WTC11 (cell line): ENCODE data around the gene CLCF1. TPM values are rescaled to one million over a fixed set of nuclear protein-coding genes. Genes with fewer than 3 reads are reported as not detected.
A peak's percentile ranks its signal among the peaks of the same experiment; 100 is the strongest.

Experiments
- ATAC-seq: fragments of 200-7000 bp; cut with Tn5 transposase; 2 replicates; pipeline ENCODE4 v1.10.0; 2021; ENCODE audit warnings: mild to moderate bottlenecking, moderate library complexity
- CTCF ChIA-PET: fragments of 300-600 bp; sonication (Branson Sonifier 250); formaldehyde crosslinking; loops from one replicate; lab custom pipeline; 2021; ENCODE audit warnings: antibody characterized with exemption; lab: Charles Lee
- POLR2A ChIA-PET: fragments of 350-600 bp; sonication (Branson Sonifier 250); formaldehyde crosslinking; loops from one replicate; lab custom pipeline; 2021; ENCODE audit warnings: antibody characterized with exemption; lab: Charles Lee
- DNase-seq: peaks from one replicate; pipeline ENCODE4 v3.0.0; 2021; ENCODE audit warnings: low spot score
- H3K27ac Mint-ChIP-seq: 2 replicates; pipeline ENCODE4 v1.8.0; 2021; ENCODE audit warnings: mixed read lengths
- H3K27me3 Mint-ChIP-seq: 2 replicates; pipeline ENCODE4 v1.8.0; 2021; ENCODE audit warnings: low read depth, mild to moderate bottlenecking, moderate library complexity, mixed read lengths
- H3K36me3 Mint-ChIP-seq: 2 replicates; pipeline ENCODE4 v1.8.0; 2021; ENCODE audit warnings: mixed read lengths
- H3K4me1 Mint-ChIP-seq: 2 replicates; pipeline ENCODE4 v1.8.0; 2022; ENCODE audit warnings: mixed read lengths
- H3K4me3 Mint-ChIP-seq: 2 replicates; pipeline ENCODE4 v1.8.0; 2021; ENCODE audit warnings: mild to moderate bottlenecking, moderate library complexity, mixed read lengths
- H3K9me3 Mint-ChIP-seq: 2 replicates; pipeline ENCODE4 v1.8.0; 2021; ENCODE audit warnings: mixed read lengths
- CDX4 ChIP-seq: fragments of 250-450 bp; sonication (Bioruptor Pico); IDR thresholded peaks from 2 replicates; pipeline ENCODE4 v1.9.0; 2021; ENCODE audit warnings: moderate library complexity, mild to moderate bottlenecking, inconsistent platforms, borderline replicate concordance
- CREB1 ChIP-seq: sonication (generic); formaldehyde crosslinking; IDR thresholded peaks from 2 replicates; pipeline ENCODE4 v1.8.0; 2023; ENCODE audit warnings: mild to moderate bottlenecking, missing genetic modification reagents
- E2F1 ChIP-seq: sonication (generic); formaldehyde crosslinking; IDR thresholded peaks from 2 replicates; pipeline ENCODE4 v1.8.0; 2022; ENCODE audit warnings: mild to moderate bottlenecking, missing genetic modification reagents
- GRHL2 ChIP-seq: fragments of 250-450 bp; sonication (Bioruptor Pico); IDR thresholded peaks from 2 replicates; pipeline ENCODE4 v1.8.0; 2022; ENCODE audit warnings: mild to moderate bottlenecking, moderate library complexity; ENCODE audit not compliant: insufficient replicate concordance, severe bottlenecking
- GTF2I ChIP-seq: fragments of 250-450 bp; sonication (Bioruptor Pico); conservative IDR thresholded peaks from 2 replicates; pipeline ENCODE4 v1.4.0; 2021; ENCODE audit warnings: mild to moderate bottlenecking
- JAZF1 ChIP-seq: fragments of 250-450 bp; sonication (Bioruptor Pico); IDR thresholded peaks from 2 replicates; pipeline ENCODE4 v1.9.0; 2021; ENCODE audit warnings: moderate library complexity, mild to moderate bottlenecking, inconsistent platforms
- JUN ChIP-seq: sonication (generic); formaldehyde crosslinking; IDR thresholded peaks from 2 replicates; pipeline ENCODE4 v1.8.0; 2023; ENCODE audit warnings: mild to moderate bottlenecking, missing genetic modification reagents
- RELA ChIP-seq: sonication (generic); formaldehyde crosslinking; IDR thresholded peaks from 2 replicates; pipeline ENCODE4 v1.8.1; 2022; ENCODE audit warnings: missing genetic modification reagents, mild to moderate bottlenecking, borderline replicate concordance
- TCF7 ChIP-seq: sonication (generic); formaldehyde crosslinking; IDR thresholded peaks from 2 replicates; pipeline ENCODE4 v1.8.0; 2022; ENCODE audit warnings: mild to moderate bottlenecking, low read depth, missing genetic modification reagents, moderate library complexity
- TP53 ChIP-seq: sonication (generic); formaldehyde crosslinking; IDR thresholded peaks from 2 replicates; pipeline ENCODE4 v1.8.1; 2023; ENCODE audit warnings: mild to moderate bottlenecking, missing genetic modification reagents
- ZBTB21 ChIP-seq: sonication (generic); formaldehyde crosslinking; IDR thresholded peaks from 2 replicates; pipeline ENCODE4 v1.8.1; 2023; ENCODE audit warnings: mild to moderate bottlenecking, missing genetic modification reagents, borderline replicate concordance
- ZNF121 ChIP-seq: sonication (generic); formaldehyde crosslinking; IDR thresholded peaks from 2 replicates; pipeline ENCODE4 v1.8.0; 2023; ENCODE audit warnings: missing genetic modification reagents
- ZNF138 ChIP-seq: sonication (generic); formaldehyde crosslinking; conservative IDR thresholded peaks from 2 replicates; pipeline ENCODE4 v1.8.1; 2022; ENCODE audit warnings: mild to moderate bottlenecking, moderate library complexity, missing genetic modification reagents
- ZNF219 ChIP-seq: sonication (generic); formaldehyde crosslinking; IDR thresholded peaks from 2 replicates; pipeline ENCODE4 v1.8.0; 2023; ENCODE audit warnings: missing genetic modification reagents, mild to moderate bottlenecking, borderline replicate concordance
- ZNF263 ChIP-seq: sonication (generic); formaldehyde crosslinking; IDR thresholded peaks from 2 replicates; pipeline ENCODE4 v1.8.1; 2022; ENCODE audit warnings: low read depth, mild to moderate bottlenecking, moderate library complexity, missing genetic modification reagents
- ZNF281 ChIP-seq: sonication (generic); formaldehyde crosslinking; IDR thresholded peaks from 2 replicates; pipeline ENCODE4 v1.8.0; 2023; ENCODE audit warnings: mild to moderate bottlenecking, missing genetic modification reagents
- ZNF317 ChIP-seq: sonication (generic); formaldehyde crosslinking; IDR thresholded peaks from 2 replicates; pipeline ENCODE4 v1.8.1; 2023; ENCODE audit warnings: low read depth, mild to moderate bottlenecking, moderate library complexity, missing genetic modification reagents, borderline replicate concordance
- ZNF396 ChIP-seq: fragments of 250-450 bp; sonication (Bioruptor Pico); IDR thresholded peaks from 2 replicates; pipeline ENCODE4 v1.8.0; 2021; ENCODE audit warnings: mild to moderate bottlenecking, moderate library complexity, borderline replicate concordance
- ZNF416 ChIP-seq: fragments of 250-450 bp; sonication (Bioruptor Pico); IDR thresholded peaks from 2 replicates; pipeline ENCODE4 v1.9.0; 2021; ENCODE audit warnings: mild to moderate bottlenecking, inconsistent platforms
- total RNA-seq: library from RNA; stranded (reverse); gene quantifications from 3 replicates; pipeline ENCODE4 v1.2.3, GENCODE V29; 2021
- TF ChIP-seq, protein P1 (sequence below): fragments of 250-450 bp; sonication (Bioruptor Pico); IDR thresholded peaks from 2 replicates; pipeline ENCODE4 v2.1.2; 2022; ENCODE audit warnings: mild to moderate bottlenecking, moderate library complexity
- TF ChIP-seq, protein P2 (sequence below): sonication (generic); formaldehyde crosslinking; IDR thresholded peaks from 2 replicates; pipeline ENCODE4 v1.8.1; 2023; ENCODE audit warnings: mild to moderate bottlenecking, moderate library complexity, missing genetic modification reagents
- TF ChIP-seq, protein P3 (sequence below): sonication (generic); formaldehyde crosslinking; conservative IDR thresholded peaks from 2 replicates; pipeline ENCODE4 v1.8.1; 2022; ENCODE audit warnings: mild to moderate bottlenecking, missing genetic modification reagents

CLCF1 gene
- total RNA-seq, 1 experiment from 2014 or later, result 0.92 TPM

- TF ChIP-seq, protein P1, sequence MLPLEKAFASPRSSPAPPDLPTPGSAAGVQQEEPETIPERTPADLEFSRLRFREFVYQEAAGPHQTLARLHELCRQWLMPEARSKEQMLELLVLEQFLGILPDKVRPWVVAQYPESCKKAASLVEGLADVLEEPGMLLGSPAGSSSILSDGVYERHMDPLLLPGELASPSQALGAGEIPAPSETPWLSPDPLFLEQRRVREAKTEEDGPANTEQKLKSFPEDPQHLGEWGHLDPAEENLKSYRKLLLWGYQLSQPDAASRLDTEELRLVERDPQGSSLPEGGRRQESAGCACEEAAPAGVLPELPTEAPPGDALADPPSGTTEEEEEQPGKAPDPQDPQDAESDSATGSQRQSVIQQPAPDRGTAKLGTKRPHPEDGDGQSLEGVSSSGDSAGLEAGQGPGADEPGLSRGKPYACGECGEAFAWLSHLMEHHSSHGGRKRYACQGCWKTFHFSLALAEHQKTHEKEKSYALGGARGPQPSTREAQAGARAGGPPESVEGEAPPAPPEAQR (CRISPR knock-in tag), result no peak
- TF ChIP-seq, protein P2, sequence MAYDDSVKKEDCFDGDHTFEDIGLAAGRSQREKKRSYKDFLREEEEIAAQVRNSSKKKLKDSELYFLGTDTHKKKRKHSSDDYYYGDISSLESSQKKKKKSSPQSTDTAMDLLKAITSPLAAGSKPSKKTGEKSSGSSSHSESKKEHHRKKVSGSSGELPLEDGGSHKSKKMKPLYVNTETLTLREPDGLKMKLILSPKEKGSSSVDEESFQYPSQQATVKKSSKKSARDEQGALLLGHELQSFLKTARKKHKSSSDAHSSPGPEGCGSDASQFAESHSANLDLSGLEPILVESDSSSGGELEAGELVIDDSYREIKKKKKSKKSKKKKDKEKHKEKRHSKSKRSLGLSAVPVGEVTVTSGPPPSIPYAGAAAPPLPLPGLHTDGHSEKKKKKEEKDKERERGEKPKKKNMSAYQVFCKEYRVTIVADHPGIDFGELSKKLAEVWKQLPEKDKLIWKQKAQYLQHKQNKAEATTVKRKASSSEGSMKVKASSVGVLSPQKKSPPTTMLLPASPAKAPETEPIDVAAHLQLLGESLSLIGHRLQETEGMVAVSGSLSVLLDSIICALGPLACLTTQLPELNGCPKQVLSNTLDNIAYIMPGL (CRISPR knock-in tag), result no peak
- no peak for TF ChIP-seq ZNF396 (CRISPR knock-in tag)
- no peak for TF ChIP-seq E2F1 (CRISPR knock-in tag)
- TF ChIP-seq ZNF138 (CRISPR knock-in tag), result no peak
- TF ChIP-seq JAZF1, result no peak
- TF ChIP-seq GTF2I (CRISPR knock-in tag), result no peak
- TF ChIP-seq TCF7 (CRISPR knock-in tag), result no peak
- TF ChIP-seq RELA (CRISPR knock-in tag), result no peak
- TF ChIP-seq CREB1, result no peak
- 0 out of 2 replicates have a peak, but pooled peaks have one; percentile 27 for TF ChIP-seq TP53 (CRISPR knock-in tag)
- no peak for TF ChIP-seq GRHL2 (CRISPR knock-in tag)
- no peak for TF ChIP-seq ZNF416 (CRISPR knock-in tag)
- TF ChIP-seq, all 79 proteins: peak for 11
Observed at GRCh38 chr11:67353317-67354074, 19.9 kb downstream of the CLCF1 start, which contains the start of gene POLD4 (continued).

- H3K27ac Mint-ChIP-seq, result peak overlapping the region; percentile 89
- peaks cover 34% of the 10 kb centered on the region for H3K4me1 Mint-ChIP-seq
- peaks cover 3% of the 10 kb centered on the region for H3K27me3 Mint-ChIP-seq
- H3K4me3 Mint-ChIP-seq, result peak overlapping the region; percentile 91
- no peaks in the 10 kb centered on the region for H3K9me3 Mint-ChIP-seq
- peak; percentile 2 for ATAC-seq
- ChIA-PET CTCF (interaction anchor here (0.7 to 10.1 kb wide), 22 partner anchors 8 to 278 kb away, joined by 3 to 842 read pairs (median 4); partner anchors contain the start of genes ANKRD13D, CLCF1, GRK2 and NUDT8), POLR2A (interaction anchor here (0.8 to 2.1 kb wide), 6 partner anchors 21 to 112 kb away, joined by 3 to 8 read pairs (median 3); no protein-coding TSS in a partner anchor)
- peak; percentile 28 for DNase-seq
- H3K36me3 Mint-ChIP-seq, result no peaks in the 10 kb centered on the region
- TF ChIP-seq ZNF219, result no peak
- no peak for TF ChIP-seq CDX4
- no peak for TF ChIP-seq ZBTB21
- TF ChIP-seq ZNF281, result peak; percentile 33; the same call in 1 of the 2 replicates
- TF ChIP-seq ZNF121 (CRISPR knock-in tag), result no peak
- TF ChIP-seq, protein P3, sequence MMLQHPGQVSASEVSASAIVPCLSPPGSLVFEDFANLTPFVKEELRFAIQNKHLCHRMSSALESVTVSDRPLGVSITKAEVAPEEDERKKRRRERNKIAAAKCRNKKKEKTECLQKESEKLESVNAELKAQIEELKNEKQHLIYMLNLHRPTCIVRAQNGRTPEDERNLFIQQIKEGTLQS (CRISPR knock-in tag), result no peak
- no peak for TF ChIP-seq GRHL2 (CRISPR knock-in tag)
- no peak for TF ChIP-seq ZNF263 (CRISPR knock-in tag)
- no peak for TF ChIP-seq ZNF396 (CRISPR knock-in tag)
- TF ChIP-seq JUN (CRISPR knock-in tag), result no peak
- TF ChIP-seq TP53 (CRISPR knock-in tag), result no peak
- TF ChIP-seq ZNF317 (CRISPR knock-in tag), result no peak
Observed at GRCh38 chr11:67352546-67353316, 20.7 kb downstream of the CLCF1 start.
